ENCODE measurements around the gene COL8A1.
A peak's percentile ranks its signal among the peaks of the same experiment; 100 is the strongest.

COL8A1 gene

GRCh38 chr3:99767291-99767690 lies 128.9 kb downstream of the COL8A1 start:
- DNase-seq (ENCODE audit: insufficient read length, low spot score) (no peak), FAIRE-seq (no peak)
- TF ChIP-seq TAF1 (IDR thresholded peaks at IDR 0.05; ENCODE audit: low read depth, low read length) (no peak), POU2F2 (IDR thresholded peaks at IDR 0.05; ENCODE audit: low read depth, low read length) (no peak), PAX5 (IDR thresholded peaks at IDR 0.05; ENCODE audit: insufficient read depth, low read length, severe bottlenecking) (no peak), POLR2A (IDR thresholded peaks at IDR 0.05; ENCODE audit: low read depth, low read length) (no peak), SPI1 (IDR thresholded peaks at IDR 0.05; ENCODE audit: low read depth, low read length) (no peak), POLR2AphosphoS5 (IDR thresholded peaks at IDR 0.05; ENCODE audit: low read depth, low read length) (no peak)

DNA sequence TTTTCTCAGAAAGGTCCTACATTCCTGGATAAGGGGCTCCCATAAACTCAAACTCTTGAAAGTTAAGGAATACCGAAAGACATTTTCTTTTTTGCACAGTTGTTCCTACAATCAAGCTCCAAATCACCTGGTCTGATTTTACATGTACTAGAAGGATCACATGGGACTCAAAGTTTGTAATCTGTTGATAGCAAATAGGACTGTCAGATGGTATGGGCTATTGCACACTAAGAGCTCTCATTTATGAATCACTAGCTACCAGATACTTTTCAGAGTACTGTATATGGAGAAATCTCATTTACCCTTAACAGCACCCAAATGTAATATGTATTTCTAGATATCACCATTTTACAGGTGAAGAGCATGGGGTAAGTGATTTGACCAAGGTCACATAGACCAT lies 129.7 kb downstream of the COL8A1 start:
- TF ChIP-seq POLR2A (IDR thresholded peaks at IDR 0.05; ENCODE audit: low read depth, low read length) (no peak), PAX5 (IDR thresholded peaks at IDR 0.05; ENCODE audit: insufficient read depth, low read length, severe bottlenecking) (no peak), TAF1 (IDR thresholded peaks at IDR 0.05; ENCODE audit: low read depth, low read length) (no peak)
- DNase-seq (ENCODE audit: insufficient read length, low spot score) (no peak), FAIRE-seq (no peak)

DNA sequence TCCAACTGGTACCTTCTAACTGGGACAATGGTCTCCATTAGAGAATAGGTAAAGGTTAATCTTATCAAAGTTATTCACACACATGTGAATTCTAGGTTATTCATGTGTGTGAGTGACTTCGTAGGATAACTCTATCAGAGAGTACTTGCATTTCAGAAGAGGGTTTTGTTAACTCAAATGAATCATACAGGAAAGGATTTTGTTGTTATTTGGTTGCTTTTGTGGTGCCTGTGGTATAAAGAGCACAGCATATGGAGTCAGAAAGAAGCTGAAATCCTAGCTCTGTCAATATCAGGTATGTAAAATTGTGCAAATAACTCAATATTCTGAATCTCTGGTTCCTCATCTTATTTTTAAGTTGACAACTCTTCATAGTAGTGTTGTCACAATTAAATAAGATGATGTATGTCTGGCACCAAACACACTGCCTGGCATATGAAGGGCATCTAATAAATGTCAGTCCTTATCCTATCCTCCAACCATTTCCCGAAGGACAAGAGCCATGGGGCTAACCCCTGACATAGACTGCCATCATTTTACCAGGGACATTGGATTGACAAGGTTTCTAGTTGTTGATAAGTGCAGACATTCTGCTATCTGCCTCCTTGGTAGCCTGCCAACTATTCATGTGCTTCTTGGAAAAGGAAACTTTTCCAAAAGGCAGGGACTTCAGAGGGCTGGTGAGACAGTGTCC lies 130.6 kb downstream of the COL8A1 start:
- FAIRE-seq (no peak), DNase-seq (ENCODE audit: insufficient read length, low spot score) (no peak)
- TF ChIP-seq POLR2A (IDR thresholded peaks at IDR 0.05; ENCODE audit: low read depth, low read length) (no peak), POLR2AphosphoS5 (IDR thresholded peaks at IDR 0.05; ENCODE audit: low read depth, low read length) (no peak), POU2F2 (IDR thresholded peaks at IDR 0.05; ENCODE audit: low read depth, low read length) (no peak), SPI1 (IDR thresholded peaks at IDR 0.05; ENCODE audit: low read depth, low read length) (no peak), TAF1 (IDR thresholded peaks at IDR 0.05; ENCODE audit: low read depth, low read length) (no peak), PAX5 (IDR thresholded peaks at IDR 0.05; ENCODE audit: insufficient read depth, low read length, severe bottlenecking) (no peak)

- no peak for TF ChIP-seq POU2F2 (IDR thresholded peaks at IDR 0.05; ENCODE audit: low read depth, low read length)
- TF ChIP-seq TAF1 (IDR thresholded peaks at IDR 0.05; ENCODE audit: low read depth, low read length) = no peak
- TF ChIP-seq POLR2AphosphoS5 (IDR thresholded peaks at IDR 0.05; ENCODE audit: low read depth, low read length) = no peak
- TF ChIP-seq POLR2A (IDR thresholded peaks at IDR 0.05; ENCODE audit: low read depth, low read length) = no peak
- FAIRE-seq (no peak), DNase-seq (ENCODE audit: insufficient read length, low spot score) (no peak)
Observed at GRCh38 chr3:99772171-99772570, 133.8 kb downstream of the COL8A1 start.

DNA sequence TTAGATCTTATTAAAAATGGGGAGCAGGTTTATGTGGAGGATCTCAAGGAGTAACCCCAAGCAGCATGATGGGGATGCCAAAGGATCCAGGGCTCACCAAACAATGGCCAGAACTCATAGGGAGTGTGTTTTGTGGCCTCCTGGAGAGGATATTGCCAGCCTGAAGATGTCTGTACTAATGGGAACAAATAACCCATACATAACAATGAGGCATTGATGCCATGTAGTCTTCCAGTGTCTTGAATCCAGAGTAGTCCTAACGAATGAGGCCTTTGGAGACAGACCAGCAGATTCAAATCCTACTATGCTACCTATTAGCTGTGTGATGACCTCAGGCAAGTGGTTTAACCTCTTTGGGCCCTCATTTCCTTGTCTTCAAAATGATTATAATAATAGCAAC lies 134.3 kb downstream of the COL8A1 start:
- FAIRE-seq (no peak), DNase-seq (ENCODE audit: insufficient read length, low spot score) (no peak)
- TF ChIP-seq PAX5 (IDR thresholded peaks at IDR 0.05; ENCODE audit: insufficient read depth, low read length, severe bottlenecking) = no peak
- TF ChIP-seq SPI1 (IDR thresholded peaks at IDR 0.05; ENCODE audit: low read depth, low read length) = no peak
- no peak for TF ChIP-seq POLR2AphosphoS5 (IDR thresholded peaks at IDR 0.05; ENCODE audit: low read depth, low read length)
- TF ChIP-seq TAF1 (IDR thresholded peaks at IDR 0.05; ENCODE audit: low read depth, low read length) = no peak
- no peak for TF ChIP-seq POLR2A (IDR thresholded peaks at IDR 0.05; ENCODE audit: low read depth, low read length)

DNA sequence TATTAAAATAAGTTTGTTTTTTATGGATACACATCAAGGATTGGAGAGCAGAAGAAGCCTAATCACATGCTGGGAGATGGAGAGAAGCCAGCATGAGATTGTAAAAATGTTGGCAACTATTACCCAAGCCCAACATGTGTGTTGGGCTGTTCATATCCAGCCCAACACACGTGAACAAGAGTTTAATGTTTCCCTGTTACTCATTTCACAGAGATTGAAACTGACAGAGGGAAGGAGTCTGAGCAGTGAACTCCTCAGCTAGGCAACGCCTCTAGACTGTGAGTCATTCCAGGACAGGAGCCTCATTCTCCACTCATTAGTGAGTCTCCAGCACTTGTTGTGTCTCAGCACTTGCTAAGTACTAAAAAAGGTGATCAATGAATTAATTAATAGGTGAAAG lies 136.1 kb downstream of the COL8A1 start:
- DNase-seq (ENCODE audit: insufficient read length, low spot score) (no peak), FAIRE-seq (peak; percentile 43)
- TF ChIP-seq POLR2AphosphoS5 (IDR thresholded peaks at IDR 0.05; ENCODE audit: low read depth, low read length) = no peak
- TF ChIP-seq POU2F2 (IDR thresholded peaks at IDR 0.05; ENCODE audit: low read depth, low read length) = no peak
- no peak for TF ChIP-seq SPI1 (IDR thresholded peaks at IDR 0.05; ENCODE audit: low read depth, low read length)
- TF ChIP-seq POLR2A (IDR thresholded peaks at IDR 0.05; ENCODE audit: low read depth, low read length) = no peak
- TF ChIP-seq TAF1 (IDR thresholded peaks at IDR 0.05; ENCODE audit: low read depth, low read length) = no peak
- TF ChIP-seq PAX5 (IDR thresholded peaks at IDR 0.05; ENCODE audit: insufficient read depth, low read length, severe bottlenecking) = no peak

DNA sequence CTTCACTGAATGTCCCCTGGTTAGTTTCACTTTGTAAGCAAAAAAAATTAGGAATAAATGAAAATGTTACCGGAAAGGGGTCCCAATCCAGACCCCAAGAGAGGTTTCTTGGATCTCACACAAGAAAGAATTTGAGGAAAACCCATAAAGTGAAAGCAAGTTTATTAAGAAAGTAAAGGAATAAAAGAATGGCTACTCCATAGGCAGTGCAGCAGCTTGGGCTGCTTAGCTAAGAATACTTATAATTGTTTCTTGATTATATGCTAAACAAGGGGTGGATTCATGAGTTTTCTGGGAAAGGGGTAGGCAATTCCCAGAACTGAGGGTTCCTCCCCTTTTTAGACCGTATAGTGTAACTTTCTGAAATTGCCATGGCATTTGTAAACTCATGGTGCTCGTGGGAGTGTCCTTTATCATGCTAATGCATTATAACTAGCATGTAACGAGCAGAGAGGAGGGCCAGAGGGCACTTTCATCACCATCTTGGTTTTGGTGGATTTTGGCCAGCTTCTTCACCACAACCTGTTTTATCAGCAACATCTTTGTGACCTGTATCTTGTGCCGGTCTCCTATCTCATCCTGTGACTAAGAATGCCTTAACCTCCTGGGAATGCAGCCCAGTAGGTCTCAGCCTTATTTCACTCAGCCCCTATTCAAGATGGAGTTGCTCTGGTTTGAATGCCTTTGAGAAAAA lies 138.3 kb downstream of the COL8A1 start:
- FAIRE-seq = no peak
- DNase-seq (ENCODE audit: insufficient read length, low spot score) = no peak

DNA sequence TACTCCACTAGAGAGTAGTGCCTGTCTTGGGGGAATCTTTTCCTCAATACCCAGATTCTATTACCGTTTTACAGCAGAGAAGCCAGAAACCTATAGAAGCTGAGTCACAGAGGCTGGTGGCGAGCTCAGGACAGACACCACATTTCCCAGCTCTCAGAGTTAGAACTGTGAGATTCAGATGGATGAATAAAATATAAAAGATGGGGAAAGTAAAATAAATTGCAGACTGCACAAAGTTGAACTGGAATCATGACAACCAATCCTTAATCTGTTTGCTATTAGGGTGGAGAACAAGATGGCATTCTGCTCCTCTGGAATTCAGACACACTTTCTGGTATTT lies 138.8 kb downstream of the COL8A1 start:
- no peak for FAIRE-seq
- TF ChIP-seq POLR2A (IDR thresholded peaks at IDR 0.05; ENCODE audit: low read depth, low read length) = no peak
- TF ChIP-seq PAX5 (IDR thresholded peaks at IDR 0.05; ENCODE audit: insufficient read depth, low read length, severe bottlenecking) = no peak
- TF ChIP-seq POLR2AphosphoS5 (IDR thresholded peaks at IDR 0.05; ENCODE audit: low read depth, low read length) = no peak
- TF ChIP-seq POU2F2 (IDR thresholded peaks at IDR 0.05; ENCODE audit: low read depth, low read length) = no peak
- no peak for TF ChIP-seq TAF1 (IDR thresholded peaks at IDR 0.05; ENCODE audit: low read depth, low read length)
- no peak for TF ChIP-seq SPI1 (IDR thresholded peaks at IDR 0.05; ENCODE audit: low read depth, low read length)
- DNase-seq (ENCODE audit: insufficient read length, low spot score) = no peak

More for the DNA sequence above, 138.3 kb downstream of the COL8A1 start:
- TF ChIP-seq TAF1 (IDR thresholded peaks at IDR 0.05; ENCODE audit: low read depth, low read length) = no peak
- no peak for TF ChIP-seq PAX5 (IDR thresholded peaks at IDR 0.05; ENCODE audit: insufficient read depth, low read length, severe bottlenecking)
- no peak for TF ChIP-seq POLR2AphosphoS5 (IDR thresholded peaks at IDR 0.05; ENCODE audit: low read depth, low read length)
- no peak for TF ChIP-seq SPI1 (IDR thresholded peaks at IDR 0.05; ENCODE audit: low read depth, low read length)
- TF ChIP-seq POLR2A (IDR thresholded peaks at IDR 0.05; ENCODE audit: low read depth, low read length) = no peak
- TF ChIP-seq POU2F2 (IDR thresholded peaks at IDR 0.05; ENCODE audit: low read depth, low read length) = no peak

GRCh38 chr3:99777708-99778107 lies 139.3 kb downstream of the COL8A1 start:
- no peak for TF ChIP-seq PAX5 (IDR thresholded peaks at IDR 0.05; ENCODE audit: insufficient read depth, low read length, severe bottlenecking)
- FAIRE-seq (no peak), DNase-seq (ENCODE audit: insufficient read length, low spot score) (no peak)

DNA sequence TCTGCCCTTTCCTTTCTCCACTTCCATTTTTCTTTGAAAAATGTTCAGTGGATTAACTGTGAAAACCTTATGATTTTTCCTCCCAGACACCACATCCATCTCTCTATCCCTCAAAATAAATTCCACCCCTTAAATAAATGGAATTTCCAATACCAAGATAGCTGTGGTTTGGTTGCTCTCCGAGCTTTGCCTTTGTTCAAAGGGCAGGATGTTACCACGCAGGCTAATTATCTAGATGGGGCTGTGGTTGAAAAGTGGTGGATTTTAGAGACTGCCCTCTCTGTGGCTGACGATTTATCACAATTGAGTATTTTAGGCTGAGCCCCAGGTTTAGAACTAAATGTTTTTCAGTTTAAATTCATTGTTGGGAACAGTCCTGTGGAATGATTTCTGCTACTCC lies 142.4 kb downstream of the COL8A1 start:
- no peak for TF ChIP-seq TAF1 (IDR thresholded peaks at IDR 0.05; ENCODE audit: low read depth, low read length)
- no peak for TF ChIP-seq PAX5 (IDR thresholded peaks at IDR 0.05; ENCODE audit: insufficient read depth, low read length, severe bottlenecking)
- no peak for TF ChIP-seq POLR2AphosphoS5 (IDR thresholded peaks at IDR 0.05; ENCODE audit: low read depth, low read length)
- no peak for TF ChIP-seq SPI1 (IDR thresholded peaks at IDR 0.05; ENCODE audit: low read depth, low read length)
- TF ChIP-seq POU2F2 (IDR thresholded peaks at IDR 0.05; ENCODE audit: low read depth, low read length) = no peak
- no peak for TF ChIP-seq POLR2A (IDR thresholded peaks at IDR 0.05; ENCODE audit: low read depth, low read length)
- FAIRE-seq (no peak), DNase-seq (ENCODE audit: insufficient read length, low spot score) (no peak)
